Measurements from ENCODE around the gene NOA1. TPM values are rescaled to one million over a fixed set of nuclear protein-coding genes. Genes with fewer than 3 reads are reported as not detected.
"Not testable (repeated sequence)": the region's sequence is repeated elsewhere in the genome, so short reads cannot be mapped to it uniquely, and the experiment has no call there.

NOA1 gene
- total RNA-seq, 1 experiment from 2014 or later, result 8.7 TPM

- in situ Hi-C loops (cut with HindIII; ENCODE audit: low pct_unique_long_range_greater_than_20kb, low sequenced_read_pairs), result no loop called here
- DNase-seq (ENCODE audit: low read depth), result no peak
These were observed 6.0 kb downstream of the NOA1 start for GRCh38 chr4:56971383-56971782.

GRCh38 chr4:56961107-56961500 is 16.3 kb downstream of the NOA1 start:
- in situ Hi-C loops (cut with HindIII; ENCODE audit: low pct_unique_long_range_greater_than_20kb, low sequenced_read_pairs), result no loop called here
- DNase-seq (ENCODE audit: low read depth), result no peak

- in situ Hi-C loops (cut with HindIII; ENCODE audit: low pct_unique_long_range_greater_than_20kb, low sequenced_read_pairs), result no loop called here
- DNase-seq (ENCODE audit: low read depth), result no peak
These were observed 18.3 kb downstream of the NOA1 start for GRCh38 chr4:56959100-56959499.

GRCh38 chr4:56958111-56958517 is 19.3 kb downstream of the NOA1 start:
- in situ Hi-C loops (cut with HindIII; ENCODE audit: low pct_unique_long_range_greater_than_20kb, low sequenced_read_pairs), result no loop called here
- no peak for DNase-seq (ENCODE audit: low read depth)

GRCh38 chr4:56953680-56954520 is 23.5 kb downstream of the NOA1 start:
- no peak for DNase-seq (ENCODE audit: low read depth)
- in situ Hi-C loops (cut with HindIII; ENCODE audit: low pct_unique_long_range_greater_than_20kb, low sequenced_read_pairs), result no loop called here

- no peak for DNase-seq (ENCODE audit: low read depth)
- in situ Hi-C loops (cut with HindIII; ENCODE audit: low pct_unique_long_range_greater_than_20kb, low sequenced_read_pairs), result no loop called here
These were observed 36.0 kb downstream of the NOA1 start for GRCh38 chr4:56941403-56941802.

- in situ Hi-C loops (cut with HindIII; ENCODE audit: low pct_unique_long_range_greater_than_20kb, low sequenced_read_pairs), result no loop called here
- DNase-seq (ENCODE audit: low read depth), result no peak
These were observed 36.4 kb downstream of the NOA1 start for GRCh38 chr4:56940971-56941370.

- no peak for DNase-seq (ENCODE audit: low read depth)
- in situ Hi-C loops (cut with HindIII; ENCODE audit: low pct_unique_long_range_greater_than_20kb, low sequenced_read_pairs), result no loop called here
These were observed 37.0 kb downstream of the NOA1 start for GRCh38 chr4:56940403-56940802.

GRCh38 chr4:56939826-56940225 is 37.6 kb downstream of the NOA1 start:
- not testable (repeated sequence) for DNase-seq (ENCODE audit: low read depth)

GRCh38 chr4:56937262-56937661 is 40.1 kb downstream of the NOA1 start:
- in situ Hi-C loops (cut with HindIII; ENCODE audit: low pct_unique_long_range_greater_than_20kb, low sequenced_read_pairs), result no loop called here

More at GRCh38 chr4:56939826-56940225, 37.6 kb downstream of the NOA1 start:
- in situ Hi-C loops (cut with HindIII; ENCODE audit: low pct_unique_long_range_greater_than_20kb, low sequenced_read_pairs), result not testable (repeated sequence)

GRCh38 chr4:56931924-56932323 is 45.5 kb downstream of the NOA1 start:
- in situ Hi-C loops (cut with HindIII; ENCODE audit: low pct_unique_long_range_greater_than_20kb, low sequenced_read_pairs), result no loop called here
- DNase-seq (ENCODE audit: low read depth), result no peak

More at GRCh38 chr4:56937262-56937661, 40.1 kb downstream of the NOA1 start:
- peak; percentile 3 for DNase-seq (ENCODE audit: low read depth)

- no peak for DNase-seq (ENCODE audit: low read depth)
- in situ Hi-C loops (cut with HindIII; ENCODE audit: low pct_unique_long_range_greater_than_20kb, low sequenced_read_pairs), result no loop called here
These were observed 46.8 kb downstream of the NOA1 start for GRCh38 chr4:56930638-56931037.

- no peak for DNase-seq (ENCODE audit: low read depth)
- in situ Hi-C loops (cut with HindIII; ENCODE audit: low pct_unique_long_range_greater_than_20kb, low sequenced_read_pairs), result no loop called here
These were observed 50.2 kb downstream of the NOA1 start for GRCh38 chr4:56927196-56927595.

GRCh38 chr4:56914977-56915376 is 62.4 kb downstream of the NOA1 start:
- DNase-seq (ENCODE audit: low read depth); in situ Hi-C loops (cut with HindIII; ENCODE audit: low pct_unique_long_range_greater_than_20kb, low sequenced_read_pairs): not testable (repeated sequence)

GRCh38 chr4:56914336-56914735 is 63.1 kb downstream of the NOA1 start:
- in situ Hi-C loops (cut with HindIII; ENCODE audit: low pct_unique_long_range_greater_than_20kb, low sequenced_read_pairs), result no loop called here
- no peak for DNase-seq (ENCODE audit: low read depth)

Other genes with a start within 250 kb of the NOA1 start
- not detected in 2 replicates for gene SPINK2, start 155.9 kb downstream of the NOA1 start, total RNA-seq (2014; rRNA removed; shearing (Covaris generic); ENCODE audit: low replicate concordance)
- 5.9 and 6.8 TPM in 2 replicates for gene REST, start 69.7 kb downstream of the NOA1 start, total RNA-seq (2014; rRNA removed; shearing (Covaris generic); ENCODE audit: low replicate concordance)
- gene POLR2B, start 1.3 kb upstream of the NOA1 start, total RNA-seq (2014; rRNA removed; shearing (Covaris generic); ENCODE audit: low replicate concordance), result 37.4 and 62.0 TPM in 2 replicates
- 1,275 and 1,415 TPM in 2 replicates for gene IGFBP7, start 132.8 kb upstream of the NOA1 start, total RNA-seq (2014; rRNA removed; shearing (Covaris generic); ENCODE audit: low replicate concordance)

Data from Caki2 (cell line).